GM18520 (cell line): ENCODE measurements around the gene TMEM131L.

Source experiments
- ATAC-seq: cut with Tn5 transposase; IDR thresholded peaks from one replicate; pipeline ENCODE4 v1.9.1; 2021; ENCODE audit not compliant: unreplicated experiment

The TMEM131L gene

DNA sequence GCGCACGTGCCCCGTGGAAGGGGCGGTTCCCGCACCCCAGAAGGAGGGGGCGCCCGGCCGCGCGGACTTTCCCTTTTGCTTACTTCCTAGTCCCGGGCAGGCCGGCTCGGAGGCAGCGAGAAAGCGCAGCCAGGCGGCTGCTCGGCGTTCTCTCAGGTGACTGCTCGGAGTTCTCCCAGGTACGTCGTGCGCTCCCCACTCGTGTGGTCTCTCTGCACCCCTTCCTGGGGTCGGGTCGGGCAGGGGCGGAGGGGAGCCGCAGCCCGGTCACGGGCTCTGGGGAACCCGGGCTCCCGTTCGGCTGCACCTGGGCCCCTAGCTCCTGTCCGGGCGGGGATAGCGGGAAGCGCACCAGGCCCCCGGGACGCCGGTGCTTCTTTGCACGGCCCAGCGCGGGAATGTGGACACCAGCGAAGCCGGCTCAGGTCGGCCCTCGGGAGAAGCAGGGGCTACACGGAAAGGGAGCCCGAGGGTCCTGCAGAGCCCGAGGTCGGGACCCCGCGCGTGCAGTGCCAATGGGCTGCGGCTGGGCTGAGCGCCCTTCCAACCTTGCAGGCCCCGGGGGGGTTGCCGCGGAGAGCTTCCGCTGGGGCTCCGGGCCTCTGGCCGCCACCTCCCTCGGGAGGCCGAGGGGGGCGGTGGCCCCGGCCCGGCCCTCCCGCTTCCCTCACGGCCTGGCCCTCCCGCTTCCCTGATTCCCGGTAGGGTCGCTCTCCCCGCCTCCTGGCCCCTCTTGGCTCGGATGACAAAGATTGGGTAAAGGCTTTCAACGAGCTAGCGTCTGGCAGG is 218.2 kb downstream of the TMEM131L start, which contains the start of gene TLR2:
TLR2 (plus strand) TSS at position 99 of the 789 bp plus-strand sequence. CDS start 18,628 bp downstream, outside the sequence.
- peak; percentile 64 for ATAC-seq

- ATAC-seq: no peak
These were observed 218.8 kb downstream of the TMEM131L start for GRCh38 chr4:153684971-153685371.
